ENCODE data around the gene LIG1. TPM values are rescaled to one million over a fixed set of nuclear protein-coding genes. Genes with fewer than 3 reads are reported as not detected.

The LIG1 gene
- 119 and 125 TPM in 2 replicates for total RNA-seq

DNA sequence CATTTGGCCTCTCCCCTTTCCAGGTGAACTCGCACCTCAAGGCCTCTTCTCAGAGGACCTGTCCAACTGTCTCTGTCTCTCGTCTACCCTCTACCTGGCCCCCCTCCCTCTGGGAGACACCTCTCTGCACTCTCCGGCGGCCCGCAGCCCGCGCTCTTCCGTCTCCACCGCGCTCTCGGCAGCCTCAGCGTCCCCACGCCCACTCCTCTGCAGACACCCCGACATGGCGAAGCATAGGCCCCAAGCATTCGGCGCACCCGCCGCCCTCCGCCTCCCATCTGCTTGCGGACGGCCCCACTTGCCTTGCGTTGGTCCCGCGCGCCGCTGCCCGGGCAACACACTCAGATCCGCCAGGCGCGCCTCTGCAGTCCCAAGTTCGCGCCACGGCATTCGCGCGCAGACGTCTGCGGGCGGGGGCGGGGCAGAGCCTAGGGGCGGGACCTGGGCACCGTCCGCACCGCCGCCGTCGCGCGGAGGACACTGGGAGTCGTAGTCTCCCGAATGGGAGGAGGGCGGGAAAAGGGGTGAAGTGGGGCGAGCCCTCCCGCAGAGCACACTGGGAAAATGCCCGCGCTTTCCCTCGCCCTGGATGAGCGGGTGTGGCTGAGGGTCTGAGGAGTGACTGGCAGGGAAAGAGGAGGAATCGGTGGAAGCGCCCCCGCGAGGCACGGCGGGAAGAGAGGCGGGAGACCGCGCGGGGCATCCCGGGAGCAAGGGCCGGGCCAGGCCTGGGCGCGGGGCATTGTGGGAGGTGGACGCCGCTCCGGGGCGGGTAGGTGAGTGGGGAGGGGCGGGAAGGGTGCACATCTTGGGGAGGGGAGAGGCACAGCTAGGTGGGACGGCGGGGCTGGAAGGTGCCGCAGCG lies at the start of gene LIG1, which contains the start of gene ZSWIM9:
Gene LIG1, minus strand, starts transcription at position 406 of the 865 bp plus-strand sequence. CDS start 4,778 bp downstream, outside the sequence.
Gene ZSWIM9, plus strand, starts transcription at position 742 of the 865 bp plus-strand sequence. CDS start 1,123 bp downstream, outside the sequence.
- peak within 1 kb of the TSS; percentile 93 for H3K27ac Mint-ChIP-seq
- intact Hi-C loops (cut with micrococcal nuclease), result loop anchor here (2.0 to 5.0 kb wide), 2 partner anchors 35 to 87 kb away; partner anchors contain the start of gene CARD8
- H3K36me3 Mint-ChIP-seq (ENCODE audit: low read depth), result peaks cover 30% of the 10 kb centered on the region
- DNase-seq (ENCODE audit: low spot score), result peak; percentile 90
- no peaks in the 10 kb centered on the region for H3K9me3 Mint-ChIP-seq
- H3K4me3 Mint-ChIP-seq (ENCODE audit: low read depth), result peak within 1 kb of the TSS; percentile 90
- H3K27me3 Mint-ChIP-seq (ENCODE audit: low read depth), result no peaks in the 10 kb centered on the region
- H3K4me1 Mint-ChIP-seq (ENCODE audit: low read depth), result peaks cover 25% of the 10 kb centered on the region

DNA sequence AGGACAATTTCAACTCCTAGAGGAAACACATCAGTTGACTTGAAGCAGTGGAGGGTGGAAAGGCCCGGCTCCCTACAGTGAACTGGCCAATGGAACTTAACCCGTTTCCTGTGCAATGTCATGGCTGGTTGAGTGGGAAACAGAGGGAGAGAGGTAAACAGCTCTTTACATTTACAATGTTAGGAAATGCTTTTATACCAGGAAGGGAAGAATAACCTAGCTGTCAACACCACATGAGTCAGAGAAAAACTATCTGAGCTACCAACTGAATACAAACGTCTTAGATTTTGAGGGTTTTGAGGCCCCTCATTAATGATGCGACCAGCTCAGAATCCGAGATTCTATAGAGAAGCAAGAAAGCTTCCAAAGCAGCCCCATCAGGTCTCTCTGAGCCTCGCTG lies 48.9 kb upstream of the LIG1 start:
- no peaks in the 10 kb centered on the region for H3K9me3 Mint-ChIP-seq
- H3K36me3 Mint-ChIP-seq (ENCODE audit: low read depth), result peaks cover 78% of the 10 kb centered on the region
- H3K4me1 Mint-ChIP-seq (ENCODE audit: low read depth), result no peaks in the 10 kb centered on the region
- H3K27me3 Mint-ChIP-seq (ENCODE audit: low read depth), result no peaks in the 10 kb centered on the region
- H3K27ac Mint-ChIP-seq, result no peak overlapping the region
- DNase-seq (ENCODE audit: low spot score), result no peak
- H3K4me3 Mint-ChIP-seq (ENCODE audit: low read depth), result no peak overlapping the region
- intact Hi-C loops (cut with micrococcal nuclease), result no loop called here

DNA sequence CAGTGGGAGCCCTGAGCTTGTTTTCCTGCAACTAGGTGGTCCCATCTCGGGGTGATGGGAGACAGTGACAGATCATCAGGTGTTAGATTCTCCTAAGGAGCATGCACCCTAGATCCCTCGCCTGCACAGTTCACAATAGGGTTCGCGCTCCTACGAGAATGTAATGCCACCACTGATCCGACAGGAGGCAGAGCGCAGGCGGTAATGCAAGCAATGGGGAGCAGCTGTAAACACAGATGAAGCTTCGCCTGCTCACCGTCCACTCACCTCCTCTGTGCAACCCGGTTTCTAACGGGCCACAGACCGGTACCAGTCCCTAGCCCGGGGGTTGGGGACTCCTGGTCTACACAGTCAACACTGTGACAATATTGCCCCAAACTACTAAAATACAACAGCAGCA lies 46.8 kb upstream of the LIG1 start:
- Mint-ChIP-seq H3K36me3 (ENCODE audit: low read depth) (peaks cover 80% of the 10 kb centered on the region), H3K4me3 (ENCODE audit: low read depth) (no peak overlapping the region), H3K4me1 (ENCODE audit: low read depth) (peaks cover 4% of the 10 kb centered on the region), H3K27ac (no peak overlapping the region), H3K27me3 (ENCODE audit: low read depth) (no peaks in the 10 kb centered on the region), H3K9me3 (no peaks in the 10 kb centered on the region)
- intact Hi-C loops (cut with micrococcal nuclease), result no loop called here
- DNase-seq (ENCODE audit: low spot score), result no peak

DNA sequence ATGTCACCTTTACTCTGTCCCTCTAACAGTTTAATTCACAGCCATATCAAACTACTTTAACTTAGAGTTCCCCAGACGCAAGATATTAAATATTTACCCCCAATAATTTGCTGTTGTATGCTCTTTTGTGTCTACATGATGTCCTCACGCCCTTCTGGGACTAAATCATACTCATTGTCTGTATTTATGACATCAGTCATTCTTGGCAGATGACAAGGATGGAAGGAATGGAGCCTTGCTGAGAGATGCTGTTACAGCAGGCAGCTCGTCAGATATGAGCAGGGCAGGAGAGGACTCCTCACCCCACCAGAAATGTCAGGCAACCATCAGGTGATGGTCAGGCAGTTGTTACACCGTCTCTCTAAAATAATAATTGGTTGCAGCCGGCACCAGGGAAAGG lies 43.8 kb upstream of the LIG1 start:
- no peak for DNase-seq (ENCODE audit: low spot score)
- peaks cover 80% of the 10 kb centered on the region for H3K36me3 Mint-ChIP-seq (ENCODE audit: low read depth)
- intact Hi-C loops (cut with micrococcal nuclease), result no loop called here
- peaks cover 4% of the 10 kb centered on the region for H3K4me1 Mint-ChIP-seq (ENCODE audit: low read depth)
- H3K27me3 Mint-ChIP-seq (ENCODE audit: low read depth), result no peaks in the 10 kb centered on the region
- no peak overlapping the region for H3K4me3 Mint-ChIP-seq (ENCODE audit: low read depth)
- peak overlapping the region; percentile 19 for H3K27ac Mint-ChIP-seq
- no peaks in the 10 kb centered on the region for H3K9me3 Mint-ChIP-seq

DNA sequence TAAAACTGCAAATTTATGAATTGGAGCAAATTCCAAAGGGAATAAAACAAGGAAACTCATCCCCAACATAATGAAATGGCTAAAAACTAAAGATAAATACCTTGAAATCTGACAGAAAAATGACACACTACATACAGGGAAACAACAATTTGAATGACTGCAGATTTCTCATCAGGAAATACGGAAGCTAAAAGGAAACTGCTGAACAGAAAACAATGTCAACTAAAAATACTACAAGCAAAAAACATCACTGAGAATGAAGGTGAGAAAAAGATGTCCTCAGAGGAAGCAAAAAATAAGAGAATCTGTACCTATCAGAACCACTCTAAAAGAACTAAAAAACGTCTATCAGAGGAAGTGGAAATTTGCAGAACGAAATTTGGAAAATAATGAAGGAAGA lies 39.9 kb upstream of the LIG1 start:
- intact Hi-C loops (cut with micrococcal nuclease), result no loop called here
- Mint-ChIP-seq H3K27ac (no peak overlapping the region), H3K36me3 (ENCODE audit: low read depth) (peaks cover 67% of the 10 kb centered on the region), H3K4me3 (ENCODE audit: low read depth) (no peak overlapping the region), H3K4me1 (ENCODE audit: low read depth) (peaks cover 10% of the 10 kb centered on the region), H3K27me3 (ENCODE audit: low read depth) (no peaks in the 10 kb centered on the region), H3K9me3 (no peaks in the 10 kb centered on the region)
- no peak for DNase-seq (ENCODE audit: low spot score)

DNA sequence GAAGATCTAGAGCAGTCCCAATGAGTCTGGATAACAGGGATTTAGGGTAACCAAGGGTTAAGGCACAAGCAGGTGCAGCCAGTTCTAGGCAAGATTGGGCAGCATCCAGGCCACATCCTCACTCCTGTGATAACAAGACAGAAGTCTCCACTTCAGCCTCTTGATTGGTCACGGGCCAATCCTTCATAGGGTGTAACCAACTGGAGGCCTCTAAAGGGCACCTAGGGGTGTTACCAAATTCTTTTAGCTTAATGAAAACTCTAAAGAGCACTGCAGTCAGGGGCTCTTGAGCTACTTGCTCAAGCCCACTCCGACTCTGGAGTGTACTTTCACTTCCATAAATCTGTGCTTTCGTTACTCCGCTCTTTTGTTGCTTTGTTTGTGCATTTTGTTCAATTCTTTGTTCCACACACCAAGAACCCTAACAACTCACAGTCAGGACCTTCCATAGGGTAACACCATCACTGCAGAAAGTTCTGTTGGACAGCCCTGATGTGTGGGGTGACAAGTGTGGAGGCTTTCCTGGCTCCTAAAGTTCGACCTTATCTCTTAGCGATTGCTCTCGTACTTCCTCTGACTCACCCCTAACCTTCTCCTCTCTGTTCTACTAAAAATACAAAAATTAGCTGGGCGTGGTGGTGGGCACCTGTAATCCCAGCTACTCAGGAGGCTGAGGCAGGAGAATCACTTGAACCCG lies 36.4 kb upstream of the LIG1 start:
- Mint-ChIP-seq H3K9me3 (no peaks in the 10 kb centered on the region), H3K27ac (peak overlapping the region; percentile 62), H3K36me3 (ENCODE audit: low read depth) (peaks cover 42% of the 10 kb centered on the region), H3K4me1 (ENCODE audit: low read depth) (peaks cover 7% of the 10 kb centered on the region), H3K27me3 (ENCODE audit: low read depth) (no peaks in the 10 kb centered on the region), H3K4me3 (ENCODE audit: low read depth) (peak overlapping the region; percentile 26)
- no peak for DNase-seq (ENCODE audit: low spot score)
- intact Hi-C loops (cut with micrococcal nuclease), result no loop called here

DNA sequence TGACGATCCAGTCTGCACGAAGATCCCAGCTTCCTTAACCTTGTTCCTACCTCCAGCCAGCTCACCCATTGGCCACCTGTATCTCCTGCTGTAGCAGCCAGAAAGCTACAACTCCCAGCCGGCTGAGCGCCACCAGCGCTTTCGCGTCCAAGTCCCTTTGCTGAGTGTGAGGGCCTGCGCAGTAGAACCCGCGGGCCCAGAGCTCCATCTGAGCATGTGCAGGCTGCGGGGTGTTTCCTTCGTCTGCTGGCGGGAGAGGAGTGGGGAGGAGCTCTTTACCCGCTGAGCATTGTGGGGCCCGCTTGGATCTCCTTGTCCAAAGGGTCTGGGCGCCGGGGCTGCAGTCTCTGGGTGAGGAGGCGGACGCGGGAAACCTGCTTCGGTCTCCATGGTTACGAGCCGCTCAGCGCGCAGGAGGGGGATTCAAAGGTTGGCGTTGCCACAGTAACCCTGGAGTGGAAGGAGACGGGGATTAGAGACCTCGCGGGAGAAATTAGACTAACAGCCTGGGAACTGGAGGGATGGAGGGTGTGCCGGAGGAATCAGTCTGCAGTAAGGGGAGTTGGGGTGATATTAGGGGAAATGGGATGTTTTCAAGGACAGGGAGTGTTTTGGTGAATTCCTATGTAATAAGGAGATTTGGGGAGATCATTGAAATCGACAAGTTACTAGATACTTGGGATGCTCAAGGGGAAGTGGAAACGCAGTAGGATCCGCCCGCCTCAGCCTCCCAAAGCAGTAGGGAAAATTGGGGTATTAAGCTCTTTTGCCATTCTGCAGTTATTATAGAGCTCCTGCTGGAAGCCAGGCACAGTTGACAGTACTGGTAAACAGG lies 33.9 kb upstream of the LIG1 start:
- Mint-ChIP-seq H3K9me3 (no peaks in the 10 kb centered on the region), H3K4me1 (ENCODE audit: low read depth) (peaks cover 7% of the 10 kb centered on the region), H3K27ac (no peak overlapping the region), H3K4me3 (ENCODE audit: low read depth) (no peak overlapping the region), H3K27me3 (ENCODE audit: low read depth) (no peaks in the 10 kb centered on the region), H3K36me3 (ENCODE audit: low read depth) (peaks cover 21% of the 10 kb centered on the region)
- intact Hi-C loops (cut with micrococcal nuclease), result loop anchor here (1.0 to 2.0 kb wide), 4 partner anchors 33 to 56 kb away; partner anchors contain the start of genes CARD8, LIG1 and ZSWIM9
- peak; percentile 92 for DNase-seq (ENCODE audit: low spot score)

DNA sequence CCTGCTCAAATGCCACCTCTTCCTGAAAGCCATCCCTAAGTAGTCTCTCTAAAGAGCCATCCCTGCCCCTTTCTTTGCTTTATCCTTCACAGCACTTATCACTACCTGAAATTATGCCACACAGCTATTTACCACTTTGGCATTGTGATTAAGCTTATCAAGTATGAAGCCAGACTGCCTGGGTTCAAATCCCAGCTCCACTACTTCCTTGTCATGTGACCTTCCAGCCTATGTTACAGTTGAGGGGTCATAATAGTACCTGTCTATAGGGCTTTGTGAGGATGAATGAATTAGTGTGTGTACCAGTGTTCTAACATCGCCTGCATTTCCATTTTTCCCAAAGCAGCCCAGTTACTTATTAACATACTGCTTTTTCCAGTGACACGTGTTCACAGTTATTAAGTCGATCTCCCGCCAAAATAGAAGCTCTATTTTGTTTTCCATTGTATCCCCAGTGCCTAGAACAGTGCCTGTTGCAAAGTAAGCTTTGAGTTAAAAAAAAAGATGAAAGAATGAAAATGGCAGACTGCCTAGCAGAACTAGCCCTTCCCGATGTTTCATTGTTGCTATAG lies 33.2 kb upstream of the LIG1 start:
- no peak overlapping the region for H3K27ac Mint-ChIP-seq
- no peaks in the 10 kb centered on the region for H3K9me3 Mint-ChIP-seq
- peaks cover 19% of the 10 kb centered on the region for H3K36me3 Mint-ChIP-seq (ENCODE audit: low read depth)
- intact Hi-C loops (cut with micrococcal nuclease), result no loop called here
- no peak for DNase-seq (ENCODE audit: low spot score)
- no peaks in the 10 kb centered on the region for H3K27me3 Mint-ChIP-seq (ENCODE audit: low read depth)
- H3K4me1 Mint-ChIP-seq (ENCODE audit: low read depth), result peaks cover 7% of the 10 kb centered on the region
- H3K4me3 Mint-ChIP-seq (ENCODE audit: low read depth), result no peak overlapping the region

DNA sequence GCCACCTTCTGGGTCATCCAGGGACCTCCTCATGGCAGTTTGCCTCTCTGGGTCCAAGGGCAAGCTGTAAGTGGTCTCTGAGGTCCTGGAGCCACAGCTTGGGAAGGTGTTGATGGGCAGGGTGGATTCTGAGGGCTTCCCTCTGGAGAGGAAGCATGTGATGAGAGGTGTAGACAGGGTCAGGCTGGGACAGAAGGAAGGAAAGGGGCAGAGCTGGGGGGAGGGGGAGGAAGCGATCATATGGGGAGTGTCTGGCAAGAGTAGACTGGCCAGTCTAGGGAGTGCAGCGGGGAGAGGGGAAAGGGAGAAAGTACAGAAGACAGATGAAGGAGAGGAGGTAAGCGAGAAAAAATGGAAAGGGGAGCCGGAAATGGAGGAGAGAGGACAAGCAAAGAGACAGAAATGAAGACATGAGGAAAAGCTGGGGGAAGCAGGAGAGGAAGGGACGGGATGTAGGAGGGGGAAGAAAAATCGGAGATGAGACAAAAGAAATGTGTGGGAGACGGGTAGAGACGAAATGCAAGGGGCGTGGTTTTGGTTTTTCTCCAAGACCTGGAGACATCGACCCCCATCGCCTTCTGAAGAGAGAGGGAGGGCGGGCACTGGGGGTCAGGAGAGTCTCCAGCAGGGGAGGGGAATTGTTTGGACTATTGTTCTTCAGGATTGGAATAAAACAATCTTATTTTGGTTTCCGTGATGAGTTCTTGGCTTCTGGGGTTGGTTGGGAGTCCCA lies 27.0 kb upstream of the LIG1 start:
- intact Hi-C loops (cut with micrococcal nuclease), result no loop called here
- Mint-ChIP-seq H3K27me3 (ENCODE audit: low read depth) (no peaks in the 10 kb centered on the region), H3K9me3 (no peaks in the 10 kb centered on the region), H3K27ac (no peak overlapping the region), H3K4me3 (ENCODE audit: low read depth) (no peak overlapping the region), H3K36me3 (ENCODE audit: low read depth) (no peaks in the 10 kb centered on the region), H3K4me1 (ENCODE audit: low read depth) (peaks cover 4% of the 10 kb centered on the region)
- no peak for DNase-seq (ENCODE audit: low spot score)

DNA sequence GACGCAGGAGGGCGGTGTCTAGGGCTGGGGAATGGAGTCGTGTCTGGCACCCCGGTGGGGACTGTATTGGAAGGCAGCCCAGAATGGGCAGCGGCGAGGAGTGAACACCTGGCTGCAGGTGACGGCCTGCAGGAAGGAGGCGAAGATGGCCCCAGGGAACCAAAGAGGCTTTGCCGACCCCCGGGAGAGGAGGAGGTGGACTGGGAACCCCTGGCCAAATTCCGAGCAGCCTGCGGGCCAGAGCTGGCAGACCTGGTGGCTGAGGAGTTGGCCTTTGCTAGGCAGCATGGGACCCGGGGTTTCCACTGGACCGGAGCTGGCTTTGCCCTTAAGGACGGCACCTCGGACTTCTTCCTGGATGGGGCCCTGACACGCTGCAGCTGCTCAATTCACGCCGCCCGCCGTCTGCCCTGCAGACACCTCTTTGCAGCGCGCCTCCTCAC lies 26.2 kb upstream of the LIG1 start:
- Mint-ChIP-seq H3K4me3 (ENCODE audit: low read depth) (no peak overlapping the region), H3K4me1 (ENCODE audit: low read depth) (peaks cover 2% of the 10 kb centered on the region), H3K27ac (no peak overlapping the region), H3K27me3 (ENCODE audit: low read depth) (no peaks in the 10 kb centered on the region), H3K9me3 (no peaks in the 10 kb centered on the region), H3K36me3 (ENCODE audit: low read depth) (peaks cover 4% of the 10 kb centered on the region)
- intact Hi-C loops (cut with micrococcal nuclease), result no loop called here
- no peak for DNase-seq (ENCODE audit: low spot score)

DNA sequence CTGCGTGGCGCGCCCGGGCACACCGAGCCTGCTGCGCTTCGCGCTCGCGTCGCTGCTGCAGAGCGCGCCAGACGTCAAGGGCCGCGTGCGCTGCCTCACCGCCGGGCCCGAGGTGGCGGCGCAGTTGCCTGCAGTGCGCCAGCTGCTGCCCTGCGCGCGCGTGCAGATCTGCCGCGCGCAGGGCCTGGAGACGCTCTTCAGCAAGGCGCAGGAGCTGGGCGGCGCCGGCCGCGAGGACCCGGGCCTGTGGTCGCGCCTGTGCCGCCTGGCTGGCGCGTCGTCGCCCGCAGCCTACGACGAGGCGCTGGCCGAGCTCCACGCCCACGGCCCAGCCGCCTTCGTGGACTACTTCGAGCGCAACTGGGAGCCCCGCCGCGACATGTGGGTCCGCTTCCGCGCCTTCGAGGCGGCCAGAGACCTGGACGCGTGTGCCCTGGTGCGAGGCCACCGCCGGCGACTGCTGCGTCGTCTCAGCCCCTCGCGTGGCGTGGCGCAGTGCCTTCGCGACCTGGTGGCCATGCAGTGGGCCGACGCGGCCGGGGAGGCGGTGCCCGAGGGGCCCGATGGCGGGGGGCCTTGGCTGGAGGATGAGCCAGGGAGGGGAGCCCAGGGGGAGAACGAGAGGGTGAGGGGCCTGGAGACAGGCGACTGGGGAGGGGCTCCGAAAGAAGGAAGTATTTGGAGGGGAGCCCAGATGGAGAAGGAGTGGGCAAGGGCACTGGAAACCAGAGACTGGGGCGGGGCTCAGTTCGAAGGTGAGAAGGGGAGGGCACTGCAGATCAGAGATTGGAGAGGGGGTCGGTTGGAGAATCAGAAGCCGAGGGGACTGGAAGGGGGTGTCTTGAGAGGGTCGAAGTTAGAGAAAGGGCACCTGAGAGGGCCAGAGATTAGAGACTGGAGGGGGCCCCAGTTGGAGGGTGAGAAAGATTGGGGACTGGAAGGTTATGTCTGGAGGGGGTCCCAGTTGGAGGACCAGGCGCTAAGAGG lies 25.0 kb upstream of the LIG1 start:
- Mint-ChIP-seq H3K36me3 (ENCODE audit: low read depth) (peaks cover 12% of the 10 kb centered on the region), H3K4me1 (ENCODE audit: low read depth) (peaks cover 2% of the 10 kb centered on the region), H3K27ac (no peak overlapping the region), H3K9me3 (no peaks in the 10 kb centered on the region), H3K27me3 (ENCODE audit: low read depth) (no peaks in the 10 kb centered on the region), H3K4me3 (ENCODE audit: low read depth) (no peak overlapping the region)
- intact Hi-C loops (cut with micrococcal nuclease), result no loop called here
- no peak for DNase-seq (ENCODE audit: low spot score)

Data from activated T-helper 2 cell treated with anti-CD3 and anti-CD28 coated beads, Interferon-gamma antibody, Interleukin-2, Interleukin-4, amounts not matched to agents 10 μg/mL and 5 μg/mL and 100 μg/mL, durations not matched to agents 14 hours and 24 hours and 36 hours (primary cell).